NCI-H82 (cell line): Measurements from ENCODE around the gene PROSER3.
"Not testable (repeated sequence)": the region's sequence is repeated elsewhere in the genome, so short reads cannot be mapped to it uniquely, and the experiment has no call there.

Source experiments
- DNase-seq: peaks from one replicate; lab custom pipeline; 2025; lab: John Stamatoyannopoulos, UW

The PROSER3 gene

GRCh38 chr19:35722897-35723296 lies 35.1 kb upstream of the PROSER3 start:
- no peak for DNase-seq

DNA sequence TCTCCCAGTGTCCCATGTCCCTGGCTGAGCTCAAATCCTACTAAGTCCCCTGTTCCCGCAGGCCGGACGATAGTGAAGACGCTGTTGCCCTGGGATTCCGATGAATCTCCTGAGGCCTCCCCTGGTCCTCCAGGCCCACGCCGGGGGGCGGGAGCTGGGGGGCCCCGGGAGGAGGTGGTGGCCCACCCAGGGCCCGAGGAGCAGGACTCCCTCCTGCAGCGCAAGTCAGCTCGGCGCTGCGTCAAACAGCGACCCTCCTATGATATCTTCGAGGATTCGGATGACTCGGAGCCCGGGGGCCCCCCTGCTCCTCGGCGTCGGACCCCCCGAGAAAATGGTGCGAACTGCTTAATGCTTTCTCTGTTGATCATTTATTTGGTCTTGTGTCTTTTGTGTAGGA lies 34.3 kb upstream of the PROSER3 start:
- no peak for DNase-seq

DNA sequence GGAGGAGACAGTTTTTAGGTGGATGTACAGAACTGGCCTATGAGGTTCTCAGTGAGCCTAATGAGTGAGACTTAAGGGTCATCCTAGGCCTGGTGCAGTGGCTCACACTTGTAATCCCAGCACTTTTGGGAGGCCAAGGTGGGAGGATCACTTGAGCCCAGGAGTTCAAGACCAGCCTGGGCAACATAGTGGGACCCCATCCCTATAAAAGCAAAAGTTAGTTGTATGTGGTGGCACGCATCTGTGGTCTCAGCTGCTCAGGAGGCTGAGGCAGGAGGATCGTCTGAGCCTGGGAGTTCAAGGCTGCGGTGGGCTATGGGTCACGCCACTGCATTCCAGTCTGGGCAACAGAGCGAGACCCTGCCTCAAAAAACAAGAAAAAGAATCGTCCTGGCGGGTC lies 33.8 kb upstream of the PROSER3 start:
- not testable (repeated sequence) for DNase-seq

GRCh38 chr19:35724560-35724959 lies 33.4 kb upstream of the PROSER3 start:
- no peak for DNase-seq

- no peak for DNase-seq
These were observed 32.6 kb upstream of the PROSER3 start for GRCh38 chr19:35725216-35725861.

DNA sequence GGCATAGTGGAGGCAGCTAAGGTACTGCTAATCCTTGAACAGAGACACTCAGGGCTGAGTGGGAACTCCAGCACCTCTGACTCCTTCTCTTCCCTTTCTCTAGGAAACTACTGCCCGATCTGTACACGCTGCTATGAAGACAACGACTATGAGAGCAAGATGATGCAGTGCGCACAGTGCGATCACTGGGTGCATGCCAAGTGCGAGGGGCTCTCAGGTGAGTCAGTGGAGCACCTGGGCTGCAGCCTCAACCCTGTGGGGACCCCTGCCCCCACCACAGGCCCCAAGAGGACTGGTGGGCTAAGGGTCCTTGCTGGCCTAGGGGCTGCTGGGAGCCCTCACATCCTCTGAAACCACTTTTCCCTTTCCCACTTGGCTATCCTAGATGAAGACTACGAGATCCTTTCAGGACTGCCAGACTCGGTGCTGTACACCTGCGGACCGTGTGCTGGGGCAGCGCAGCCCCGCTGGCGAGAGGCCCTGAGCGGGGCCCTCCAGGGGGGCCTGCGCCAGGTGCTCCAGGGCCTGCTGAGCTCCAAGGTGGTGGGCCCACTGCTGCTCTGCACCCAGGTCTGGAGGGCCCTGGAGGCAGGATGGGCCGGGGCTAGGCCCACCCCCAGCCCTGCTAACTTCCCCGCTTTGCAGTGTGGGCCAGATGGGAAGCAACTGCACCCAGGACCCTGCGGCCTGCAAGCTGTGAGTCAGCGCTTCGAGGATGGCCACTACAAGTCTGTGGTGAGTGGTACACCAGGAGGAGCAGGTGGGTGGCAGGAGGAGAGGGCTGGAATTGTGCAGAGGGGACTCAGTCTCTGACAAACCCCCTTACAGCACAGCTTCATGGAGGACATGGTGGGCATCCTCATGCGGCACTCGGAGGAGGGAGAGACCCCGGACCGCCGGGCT lies 30.7 kb upstream of the PROSER3 start:
- no peak for DNase-seq

- DNase-seq, result no peak
These were observed 29.8 kb upstream of the PROSER3 start for GRCh38 chr19:35727956-35728706.

DNA sequence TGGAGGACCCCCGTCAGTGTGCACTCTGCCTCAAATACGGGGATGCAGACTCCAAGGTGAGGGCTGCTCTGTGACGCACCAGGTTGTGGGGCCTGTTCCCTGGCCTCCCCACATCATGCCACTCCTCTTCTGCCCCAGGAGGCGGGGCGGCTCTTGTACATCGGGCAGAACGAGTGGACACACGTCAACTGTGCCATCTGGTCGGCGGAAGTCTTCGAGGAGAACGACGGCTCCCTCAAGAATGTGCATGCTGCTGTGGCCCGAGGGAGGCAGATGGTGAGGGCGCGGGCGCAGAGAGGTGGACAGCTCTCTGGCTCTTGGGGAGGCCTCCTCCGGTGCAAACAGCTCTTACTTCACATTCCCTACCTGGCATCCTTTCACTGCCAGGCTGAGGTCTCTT lies 29.0 kb upstream of the PROSER3 start:
- no peak for DNase-seq

DNA sequence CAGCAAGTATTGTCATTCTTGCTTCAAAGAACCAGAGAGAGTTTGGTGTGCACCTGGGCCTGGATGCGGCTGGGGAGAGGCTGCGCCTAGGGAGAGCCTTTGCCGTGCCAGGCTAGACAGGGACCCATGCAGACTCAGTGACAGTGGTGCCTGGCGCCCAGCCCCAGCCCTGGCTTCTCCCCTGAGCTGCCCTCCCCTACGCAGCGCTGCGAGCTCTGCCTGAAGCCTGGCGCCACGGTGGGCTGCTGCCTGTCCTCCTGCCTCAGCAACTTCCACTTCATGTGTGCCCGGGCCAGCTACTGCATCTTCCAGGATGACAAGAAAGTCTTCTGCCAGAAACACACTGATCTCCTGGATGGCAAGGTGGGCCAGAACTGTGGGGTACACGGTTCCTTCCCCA lies 28.2 kb upstream of the PROSER3 start:
- no peak for DNase-seq

DNA sequence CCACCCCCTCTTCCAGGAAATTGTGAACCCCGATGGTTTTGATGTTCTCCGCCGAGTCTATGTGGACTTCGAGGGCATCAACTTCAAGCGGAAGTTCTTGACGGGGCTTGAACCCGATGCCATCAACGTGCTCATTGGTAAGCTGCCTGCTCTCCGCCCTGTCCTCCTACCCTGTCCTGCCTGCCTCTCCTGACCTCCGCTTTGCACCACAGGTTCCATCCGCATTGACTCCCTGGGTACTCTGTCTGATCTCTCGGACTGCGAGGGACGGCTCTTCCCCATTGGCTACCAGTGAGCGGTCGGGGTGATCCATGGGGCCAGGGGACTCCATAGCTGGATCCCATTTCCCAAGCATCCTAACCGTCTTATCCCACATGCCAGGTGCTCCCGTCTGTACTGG lies 27.6 kb upstream of the PROSER3 start:
- DNase-seq, result no peak

- no peak for DNase-seq
These were observed 26.6 kb upstream of the PROSER3 start for GRCh38 chr19:35731353-35731752.

DNA sequence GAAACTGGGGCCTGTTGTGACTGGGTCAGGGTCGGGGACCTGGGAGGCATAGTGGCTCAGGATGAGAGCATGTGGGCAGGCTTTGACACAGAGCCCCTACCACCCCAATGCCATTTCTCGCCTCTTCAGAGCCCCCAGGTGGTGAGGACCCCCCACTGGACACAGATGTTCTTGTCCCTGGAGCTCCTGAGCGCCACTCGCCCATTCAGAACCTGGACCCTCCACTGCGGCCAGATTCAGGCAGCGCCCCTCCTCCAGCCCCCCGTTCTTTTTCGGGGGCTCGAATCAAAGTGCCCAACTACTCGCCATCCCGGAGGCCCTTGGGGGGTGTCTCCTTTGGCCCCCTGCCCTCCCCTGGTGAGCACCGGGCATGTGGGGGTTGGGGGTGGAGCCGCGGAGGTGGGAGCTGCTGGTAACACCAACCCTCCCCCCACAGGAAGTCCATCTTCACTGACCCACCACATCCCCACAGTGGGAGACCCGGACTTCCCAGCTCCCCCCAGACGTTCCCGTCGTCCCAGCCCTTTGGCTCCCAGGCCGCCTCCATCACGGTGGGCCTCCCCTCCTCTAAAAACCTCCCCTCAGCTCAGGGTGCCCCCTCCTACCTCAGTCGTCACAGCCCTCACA lies 26.1 kb upstream of the PROSER3 start:
- DNase-seq, result no peak

DNA sequence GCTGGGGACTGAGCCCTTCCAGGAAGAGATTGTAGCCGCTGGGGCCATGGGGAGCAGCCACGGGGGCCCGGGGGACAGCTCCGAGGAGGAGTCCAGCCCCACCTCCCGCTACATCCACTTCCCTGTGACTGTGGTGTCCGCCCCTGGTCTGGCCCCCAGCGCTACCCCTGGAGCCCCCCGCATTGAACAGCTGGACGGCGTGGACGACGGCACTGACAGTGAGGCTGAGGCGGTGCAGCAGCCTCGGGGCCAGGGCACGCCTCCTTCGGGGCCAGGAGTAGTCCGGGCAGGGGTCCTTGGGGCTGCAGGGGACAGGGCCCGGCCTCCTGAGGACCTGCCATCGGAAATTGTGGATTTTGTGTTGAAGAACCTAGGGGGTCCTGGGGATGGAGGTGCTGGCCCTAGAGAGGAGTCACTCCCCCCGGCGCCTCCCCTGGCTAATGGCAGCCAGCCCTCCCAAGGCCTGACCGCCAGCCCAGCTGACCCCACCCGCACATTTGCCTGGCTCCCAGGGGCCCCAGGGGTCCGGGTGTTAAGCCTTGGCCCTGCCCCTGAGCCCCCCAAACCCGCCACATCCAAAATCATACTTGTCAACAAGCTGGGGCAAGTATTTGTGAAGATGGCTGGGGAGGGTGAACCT lies 25.3 kb upstream of the PROSER3 start:
- DNase-seq, result no peak

DNA sequence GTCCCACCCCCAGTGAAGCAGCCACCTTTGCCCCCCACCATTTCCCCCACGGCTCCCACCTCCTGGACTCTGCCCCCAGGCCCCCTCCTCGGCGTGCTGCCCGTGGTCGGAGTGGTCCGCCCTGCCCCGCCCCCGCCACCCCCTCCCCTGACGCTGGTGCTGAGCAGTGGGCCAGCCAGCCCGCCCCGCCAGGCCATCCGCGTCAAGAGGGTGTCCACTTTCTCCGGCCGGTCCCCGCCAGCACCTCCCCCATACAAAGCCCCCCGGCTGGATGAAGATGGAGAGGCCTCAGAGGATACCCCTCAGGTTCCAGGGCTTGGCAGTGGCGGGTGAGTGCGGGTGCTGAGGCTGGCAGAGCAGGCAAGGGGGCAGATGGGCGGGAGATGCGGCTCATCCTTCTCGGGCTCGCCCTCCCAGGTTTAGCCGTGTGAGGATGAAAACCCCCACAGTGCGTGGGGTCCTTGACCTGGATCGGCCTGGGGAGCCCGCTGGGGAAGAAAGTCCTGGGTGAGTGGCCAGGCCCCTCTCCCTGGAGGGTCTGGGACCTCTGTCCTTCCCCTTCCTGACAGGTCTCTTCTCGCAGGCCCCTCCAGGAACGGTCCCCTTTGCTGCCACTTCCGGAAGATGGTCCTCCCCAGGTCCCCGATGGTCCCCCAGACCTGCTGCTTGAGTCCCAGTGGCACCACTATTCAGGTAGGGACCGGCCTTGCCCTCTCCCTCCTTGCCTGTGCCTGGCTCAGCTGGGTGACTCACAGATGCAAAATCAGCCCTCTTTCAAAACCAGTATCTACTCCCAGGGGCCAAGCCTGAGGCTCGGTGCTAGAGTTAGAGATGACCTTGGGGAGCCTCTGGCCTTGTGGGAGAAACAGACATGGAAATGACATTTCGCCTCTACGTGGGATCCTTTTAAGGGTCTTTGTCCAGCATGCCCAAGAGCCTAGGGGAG lies 24.5 kb upstream of the PROSER3 start:
- no peak for DNase-seq

- DNase-seq, result no peak
These were observed 23.7 kb upstream of the PROSER3 start for GRCh38 chr19:35734273-35734672.

DNA sequence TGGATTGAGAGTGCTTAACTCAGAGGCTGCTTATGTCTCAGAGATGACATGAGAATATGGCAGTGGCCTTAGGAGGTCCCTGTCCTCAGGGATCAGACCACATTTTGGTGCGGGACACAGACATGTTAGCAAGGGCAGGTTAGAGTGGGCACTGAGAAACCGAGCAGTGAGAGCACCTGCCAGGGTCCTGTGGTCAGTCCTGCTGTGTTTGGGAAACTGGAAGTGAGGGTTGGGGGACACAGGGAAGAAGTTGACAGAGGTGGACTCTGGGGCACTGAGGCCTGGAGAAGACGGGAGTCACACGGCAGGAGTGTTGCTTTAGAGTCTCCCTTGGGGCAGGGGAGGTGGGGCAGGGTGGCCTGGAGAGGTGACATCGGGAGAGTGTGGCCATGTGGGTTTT lies 23.1 kb upstream of the PROSER3 start:
- DNase-seq, result no peak

GRCh38 chr19:35736913-35737886 lies 20.8 kb upstream of the PROSER3 start:
- peak; percentile 14 for DNase-seq

DNA sequence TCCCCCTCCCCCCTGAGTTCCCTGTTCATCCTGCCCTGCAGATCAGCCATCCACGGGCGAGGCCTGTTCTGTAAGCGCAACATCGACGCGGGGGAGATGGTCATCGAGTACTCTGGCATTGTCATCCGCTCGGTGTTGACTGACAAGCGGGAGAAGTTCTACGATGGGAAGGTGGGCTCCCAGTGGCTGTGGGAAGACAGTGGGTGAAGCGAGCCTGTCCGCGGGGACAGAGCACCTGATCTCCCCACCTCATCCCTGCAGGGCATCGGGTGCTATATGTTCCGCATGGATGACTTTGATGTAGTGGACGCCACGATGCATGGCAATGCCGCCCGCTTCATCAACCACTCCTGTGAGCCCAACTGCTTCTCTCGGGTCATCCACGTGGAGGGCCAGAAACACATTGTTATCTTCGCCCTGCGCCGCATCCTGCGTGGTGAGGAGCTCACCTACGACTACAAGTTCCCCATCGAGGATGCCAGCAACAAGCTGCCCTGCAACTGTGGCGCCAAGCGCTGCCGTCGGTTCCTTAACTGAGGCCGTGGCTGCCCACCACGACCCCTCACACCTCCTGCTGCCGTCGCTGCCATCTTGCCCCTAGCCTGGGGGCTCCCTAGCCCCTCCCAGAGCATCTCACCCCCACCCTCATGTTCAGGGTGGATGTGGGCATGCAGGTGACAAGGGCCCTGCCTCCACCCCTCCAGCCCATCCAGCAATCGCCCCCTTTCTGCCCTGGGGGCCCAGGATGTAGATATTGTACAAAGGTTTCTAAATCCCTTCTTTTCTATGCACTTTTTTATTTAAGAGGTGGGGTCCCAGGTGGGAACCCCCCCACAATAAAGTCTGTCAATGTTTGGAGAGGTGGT lies 19.7 kb upstream of the PROSER3 start:
- no peak for DNase-seq

DNA sequence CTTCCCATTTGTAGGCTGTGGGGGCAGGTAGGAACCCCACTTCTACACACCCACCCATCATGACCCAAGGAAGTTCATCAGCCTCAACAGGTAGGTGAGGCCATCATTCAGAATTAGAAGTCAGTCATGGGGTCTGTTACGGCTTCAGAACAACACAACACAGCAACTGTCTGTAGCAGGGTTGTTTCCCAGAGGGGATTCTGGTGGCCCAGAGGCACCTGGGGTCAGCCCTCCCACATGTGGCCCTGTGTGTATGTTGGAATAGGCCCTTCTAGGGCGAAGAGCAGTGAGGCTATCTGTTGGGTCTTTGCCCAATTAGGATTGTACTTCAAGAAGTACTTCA lies 19.1 kb upstream of the PROSER3 start:
- DNase-seq, result peak; percentile 29
